SU-DHL-6 (cell line): ENCODE measurements around the gene CDC37.
"Not testable (repeated sequence)": the region's sequence is repeated elsewhere in the genome, so short reads cannot be mapped to it uniquely, and the experiment has no call there.

Experiments used
- H2AFZ ChIP-seq: fragments of 200-600 bp; sonication (generic); 2 replicates; pipeline ENCODE4 v1.6.1; 2014; ENCODE audit warnings: low read depth, mild to moderate bottlenecking, moderate library complexity, mixed read lengths, antibody characterized with exemption, low read length; ENCODE audit not compliant: severe bottlenecking
- H3F3A ChIP-seq: fragments of 200-600 bp; shearing (Covaris generic); 2 replicates; pipeline ENCODE4 v1.6.0; 2016; ENCODE audit warnings: antibody characterized with exemption, mild to moderate bottlenecking; ENCODE audit not compliant: insufficient read depth
- H3K27ac ChIP-seq: fragments of 200-600 bp; sonication (generic); 2 replicates; pipeline ENCODE4 v1.5.1; 2016; ENCODE audit warnings: low read depth, mild to moderate bottlenecking, low read length, moderate library complexity, mixed read lengths
- H3K27me3 ChIP-seq: fragments of 200-600 bp; sonication (generic), shearing (Covaris generic); 2 replicates; pipeline ENCODE4 v1.6.0; 2014; ENCODE audit warnings: mild to moderate bottlenecking, low read length
- H3K36me3 ChIP-seq: fragments of 200-600 bp; sonication (generic); 2 replicates; pipeline ENCODE4 v1.6.1; 2014; ENCODE audit warnings: mild to moderate bottlenecking, low read length, mixed read lengths
- H3K4me2 ChIP-seq: fragments of 300-600, 200-600 bp; shearing (Covaris generic), sonication (generic); 2 replicates; pipeline ENCODE4 v1.6.0; 2014; ENCODE audit warnings: low read length, low read depth, mild to moderate bottlenecking; ENCODE audit not compliant: poor library complexity, severe bottlenecking
- H3K4me3 ChIP-seq: fragments of 200-600 bp; sonication (generic); 2 replicates; pipeline ENCODE4 v1.5.1; 2014; ENCODE audit warnings: antibody characterized with exemption, low read length, mild to moderate bottlenecking, mixed read lengths; ENCODE audit not compliant: insufficient read depth, poor library complexity, severe bottlenecking
- H3K79me2 ChIP-seq: fragments of 200-600 bp; sonication (generic); 2 replicates; pipeline ENCODE4 v1.6.1; 2014; ENCODE audit warnings: mild to moderate bottlenecking, low read length, moderate library complexity; ENCODE audit not compliant: insufficient read depth
- H3K9ac ChIP-seq: fragments of 200-600 bp; sonication (generic); 2 replicates; pipeline ENCODE4 v1.7.0; 2014; ENCODE audit warnings: mild to moderate bottlenecking, low read length
- H3K9me2 ChIP-seq: fragments of 200-600 bp; sonication (generic); replicated peaks from 2 replicates; pipeline ENCODE4 v1.6.1; 2014; ENCODE audit warnings: low read length; ENCODE audit not compliant: insufficient read depth
- H3K9me3 ChIP-seq: fragments of 200-600 bp; sonication (generic); 2 replicates; pipeline ENCODE4 v1.6.1; 2014; ENCODE audit warnings: low read length, mixed read lengths; ENCODE audit not compliant: insufficient read depth
- H4K20me1 ChIP-seq: fragments of 200-600 bp; sonication (generic); 2 replicates; pipeline ENCODE4 v1.6.1; 2014; ENCODE audit warnings: low read depth, mild to moderate bottlenecking, antibody characterized with exemption, low read length, moderate library complexity, mixed read lengths
- CTCF ChIP-seq: fragments of 200-600 bp; sonication (generic); IDR thresholded peaks from one replicate; pipeline ENCODE4 v1.5.1; 2017; ENCODE audit warnings: antibody characterized with exemption, mild to moderate bottlenecking, low read length, moderate library complexity; ENCODE audit not compliant: insufficient read depth, poor library complexity, severe bottlenecking
- EZH2phosphoT487 ChIP-seq: fragments of 200-600 bp; sonication (generic), shearing (Covaris generic); conservative IDR thresholded peaks from 2 replicates; pipeline ENCODE4 v1.6.1; 2018; ENCODE audit warnings: mild to moderate bottlenecking, antibody characterized with exemption, low read length, moderate library complexity, mixed read lengths

CDC37 gene

GRCh38 chr19:10384580-10384979 is 18.8 kb downstream of the CDC37 start:
- Histone ChIP-seq H3K27ac (no peak overlapping the region), H2AFZ (no peak overlapping the region), H3K9ac (no peak overlapping the region), H3F3A (no peaks in the 10 kb centered on the region), H3K4me2 (no peak overlapping the region), H3K79me2 (peaks cover 7% of the 10 kb centered on the region), H3K36me3 (no peaks in the 10 kb centered on the region), H4K20me1 (no peaks in the 10 kb centered on the region), H3K9me2 (no peaks in the 10 kb centered on the region), H3K27me3 (no peaks in the 10 kb centered on the region), H3K9me3 (no peaks in the 10 kb centered on the region), H3K4me3 (no peak overlapping the region)
- no peak for TF ChIP-seq CTCF
- TF ChIP-seq EZH2phosphoT487 = no peak

- H3K4me3 ChIP-seq, H3K27me3 ChIP-seq, H4K20me1 ChIP-seq, H2AFZ ChIP-seq, H3K9ac ChIP-seq, H3F3A ChIP-seq, H3K27ac ChIP-seq, H3K4me2 ChIP-seq, H3K9me2 ChIP-seq, H3K36me3 ChIP-seq, H3K9me3 ChIP-seq: not testable (repeated sequence)
- H3K79me2 ChIP-seq = peaks cover 17% of the 10 kb centered on the region
Observed at GRCh38 chr19:10383223-10383499, 20.2 kb downstream of the CDC37 start.

DNA sequence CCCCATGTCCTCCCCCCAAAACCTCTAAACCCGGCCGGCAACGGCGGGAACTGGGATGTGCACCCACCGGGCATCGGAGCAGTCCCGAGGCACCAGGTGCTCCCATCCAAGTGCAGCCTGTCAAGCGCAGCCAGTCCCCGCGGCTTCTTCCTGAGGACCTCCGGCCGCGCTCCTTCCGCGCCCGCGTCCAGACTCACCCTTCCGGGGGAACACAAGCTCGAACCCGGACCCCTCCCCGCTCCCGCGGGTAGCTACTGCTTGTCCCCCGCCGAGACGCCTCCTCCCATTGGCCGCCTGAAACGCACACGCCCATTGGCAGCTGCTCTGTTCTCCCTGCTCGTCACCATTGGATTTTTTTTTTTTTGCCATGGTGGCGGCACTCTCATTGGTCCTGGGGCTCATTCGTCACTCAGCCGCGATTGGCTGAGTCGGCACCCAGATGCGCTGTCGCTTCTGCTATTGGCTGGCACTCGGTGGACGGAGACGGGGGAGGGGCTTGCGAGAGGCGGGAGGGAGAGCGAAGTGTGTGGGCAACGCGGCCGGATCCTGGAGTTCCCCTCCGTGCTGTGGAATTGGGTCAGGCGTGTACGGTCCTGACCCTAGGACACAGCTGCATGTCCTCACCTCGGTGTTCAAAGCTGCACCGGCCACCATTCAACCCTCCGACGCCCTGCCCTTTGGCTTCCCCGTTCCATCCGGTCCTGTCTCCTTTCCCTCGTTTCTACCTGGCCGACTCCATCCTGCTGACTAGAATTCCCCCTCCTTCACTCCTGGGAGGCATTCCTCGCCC is 22.8 kb downstream of the CDC37 start, which contains the start of gene TYK2:
Gene TYK2 (minus strand): TSS at position 260 of the 790 bp plus-strand sequence. CDS start 2,166 bp downstream, outside the sequence.
- no peaks in the 10 kb centered on the region for H3K9me2 ChIP-seq
- H3K36me3 ChIP-seq = no peaks in the 10 kb centered on the region
- peak within 1 kb of the TSS; percentile 68 for H3K27ac ChIP-seq
- TF ChIP-seq EZH2phosphoT487 (no peak), CTCF (no peak)
- H2AFZ ChIP-seq = peak within 1 kb of the TSS; percentile 69
- no peaks in the 10 kb centered on the region for H4K20me1 ChIP-seq
- no peaks in the 10 kb centered on the region for H3F3A ChIP-seq
- H3K9me3 ChIP-seq = no peaks in the 10 kb centered on the region
- H3K4me2 ChIP-seq = peak within 1 kb of the TSS; percentile 95
- H3K79me2 ChIP-seq = peaks cover 18% of the 10 kb centered on the region
- peak within 1 kb of the TSS; percentile 97 for H3K4me3 ChIP-seq
- H3K27me3 ChIP-seq = no peaks in the 10 kb centered on the region
- H3K9ac ChIP-seq = peak within 1 kb of the TSS; percentile 95

DNA sequence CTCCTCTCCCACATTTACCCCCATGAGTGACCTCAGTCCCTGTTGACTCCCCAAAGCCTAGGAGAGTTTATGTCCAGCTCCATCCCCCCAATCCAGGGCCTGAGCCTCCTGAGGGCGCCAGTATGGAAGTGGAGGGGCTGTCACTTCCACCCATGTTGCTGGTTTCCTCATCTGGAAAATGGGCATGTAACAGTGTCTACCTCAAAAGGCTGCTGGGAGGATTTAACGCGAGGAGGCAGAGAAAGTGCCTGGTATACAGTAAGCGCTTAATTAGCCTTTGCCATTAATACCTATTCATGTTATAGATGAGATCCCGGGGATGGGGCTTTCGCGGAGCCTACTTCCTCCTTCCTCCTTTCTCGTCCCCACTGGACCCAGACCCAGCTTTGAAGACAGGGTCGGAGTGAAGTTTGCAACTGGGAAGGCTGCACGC is 23.4 kb downstream of the CDC37 start:
- Histone ChIP-seq H4K20me1 (no peaks in the 10 kb centered on the region), H3K4me2 (peak overlapping the region; percentile 95), H3K9ac (peak overlapping the region; percentile 95), H3K27me3 (no peaks in the 10 kb centered on the region), H3F3A (no peaks in the 10 kb centered on the region), H3K9me2 (no peaks in the 10 kb centered on the region), H3K36me3 (no peaks in the 10 kb centered on the region), H2AFZ (peak overlapping the region; percentile 69), H3K27ac (peak overlapping the region; percentile 68), H3K79me2 (peaks cover 18% of the 10 kb centered on the region), H3K9me3 (no peaks in the 10 kb centered on the region), H3K4me3 (peak overlapping the region; percentile 97)
- TF ChIP-seq EZH2phosphoT487 (no peak), CTCF (no peak)
